Keratinocyte (primary cell): Measurements from ENCODE around the gene VEZT.

ENCODE experiments used
- EZH2 ChIP-seq: IDR thresholded peaks from one replicate; pipeline ENCODE4 v1.6.1; 2012; ENCODE audit warnings: inconsistent platforms, mild to moderate bottlenecking, low read length, moderate library complexity
- TF ChIP-seq, protein P1 (sequence below), 3 experiments: IDR thresholded peaks in 1 of 3; conservative IDR thresholded peaks in 1 of 3; optimal IDR thresholded peaks in 1 of 3; 2 replicates in 2 of 3; 3 replicates in 1 of 3; pipeline versions ENCODE3 to v1.5.1; 2011; ENCODE audit warnings: low read length in 3 of 3, mild to moderate bottlenecking in 3 of 3, moderate library complexity in 2 of 3, control low read depth in 1 of 3, inconsistent platforms in 1 of 3; ENCODE audit not compliant: insufficient read depth in 2 of 3; ENCODE audit errors: extremely low read depth in 1 of 3

DNA sequence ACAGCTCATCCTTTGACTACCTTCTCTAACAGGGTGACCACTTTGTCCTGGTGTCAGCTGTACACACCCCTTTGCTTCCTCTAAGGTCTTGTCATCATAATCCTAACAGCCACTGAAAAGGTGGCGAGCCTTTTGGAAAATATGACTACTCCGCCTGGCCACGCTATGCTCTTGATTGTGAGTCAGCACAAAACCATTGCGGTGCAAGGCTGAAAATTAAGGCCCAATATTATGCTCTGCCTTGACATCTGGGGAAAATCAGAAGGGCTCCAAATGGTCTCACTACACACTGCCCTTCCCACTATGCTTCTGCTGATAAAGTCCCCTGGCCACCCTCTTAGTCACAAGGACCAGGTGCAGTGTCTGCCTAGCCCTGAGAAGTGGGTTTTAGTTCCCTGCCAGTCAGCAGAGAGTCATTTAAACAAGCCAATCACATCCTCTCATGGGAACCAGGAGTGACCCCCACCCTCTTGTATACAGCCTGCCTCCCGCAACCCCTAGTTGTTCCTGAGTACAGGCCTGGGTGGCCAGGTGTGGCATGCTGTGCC, 34.7 kb upstream of the VEZT start:
- TF ChIP-seq, protein P1, sequence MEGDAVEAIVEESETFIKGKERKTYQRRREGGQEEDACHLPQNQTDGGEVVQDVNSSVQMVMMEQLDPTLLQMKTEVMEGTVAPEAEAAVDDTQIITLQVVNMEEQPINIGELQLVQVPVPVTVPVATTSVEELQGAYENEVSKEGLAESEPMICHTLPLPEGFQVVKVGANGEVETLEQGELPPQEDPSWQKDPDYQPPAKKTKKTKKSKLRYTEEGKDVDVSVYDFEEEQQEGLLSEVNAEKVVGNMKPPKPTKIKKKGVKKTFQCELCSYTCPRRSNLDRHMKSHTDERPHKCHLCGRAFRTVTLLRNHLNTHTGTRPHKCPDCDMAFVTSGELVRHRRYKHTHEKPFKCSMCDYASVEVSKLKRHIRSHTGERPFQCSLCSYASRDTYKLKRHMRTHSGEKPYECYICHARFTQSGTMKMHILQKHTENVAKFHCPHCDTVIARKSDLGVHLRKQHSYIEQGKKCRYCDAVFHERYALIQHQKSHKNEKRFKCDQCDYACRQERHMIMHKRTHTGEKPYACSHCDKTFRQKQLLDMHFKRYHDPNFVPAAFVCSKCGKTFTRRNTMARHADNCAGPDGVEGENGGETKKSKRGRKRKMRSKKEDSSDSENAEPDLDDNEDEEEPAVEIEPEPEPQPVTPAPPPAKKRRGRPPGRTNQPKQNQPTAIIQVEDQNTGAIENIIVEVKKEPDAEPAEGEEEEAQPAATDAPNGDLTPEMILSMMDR (optimal IDR thresholded peaks at IDR 0.05 in 1 of 3, IDR thresholded peaks at IDR 0.05 in 1 of 3, conservative IDR thresholded peaks at IDR 0.05 in 1 of 3; ENCODE audit: extremely low read depth in 1 of 3, insufficient read depth in 2 of 3, low read length in 3 of 3), result no peak
- TF ChIP-seq EZH2, result no peak
